WTC11 (cell line): ENCODE measurements around the gene SEPTIN1. TPM values are rescaled to one million over a fixed set of nuclear protein-coding genes. Genes with fewer than 3 reads are reported as not detected.

Experiments
- CREB1 ChIP-seq: sonication (generic); formaldehyde crosslinking; IDR thresholded peaks from 2 replicates; pipeline ENCODE4 v1.8.0; 2023; ENCODE audit warnings: mild to moderate bottlenecking, missing genetic modification reagents
- FOXJ3 ChIP-seq: sonication (generic); formaldehyde crosslinking; IDR thresholded peaks from 2 replicates; pipeline ENCODE4 v1.9.0; 2021; ENCODE audit warnings: missing genetic modification reagents, mild to moderate bottlenecking, borderline replicate concordance
- GABPB1 ChIP-seq: sonication (generic); formaldehyde crosslinking; IDR thresholded peaks from 2 replicates; pipeline ENCODE4 v1.8.1; 2023; ENCODE audit warnings: mild to moderate bottlenecking, missing genetic modification reagents
- JAZF1 ChIP-seq: fragments of 250-450 bp; sonication (Bioruptor Pico); IDR thresholded peaks from 2 replicates; pipeline ENCODE4 v1.9.0; 2021; ENCODE audit warnings: moderate library complexity, mild to moderate bottlenecking, inconsistent platforms
- NFE2L1 ChIP-seq: sonication (generic); formaldehyde crosslinking; IDR thresholded peaks from 2 replicates; pipeline ENCODE4 v1.8.1; 2023; ENCODE audit warnings: missing genetic modification reagents
- TP53 ChIP-seq: sonication (generic); formaldehyde crosslinking; IDR thresholded peaks from 2 replicates; pipeline ENCODE4 v1.8.1; 2023; ENCODE audit warnings: mild to moderate bottlenecking, missing genetic modification reagents
- ZNF138 ChIP-seq: sonication (generic); formaldehyde crosslinking; conservative IDR thresholded peaks from 2 replicates; pipeline ENCODE4 v1.8.1; 2022; ENCODE audit warnings: mild to moderate bottlenecking, moderate library complexity, missing genetic modification reagents
- ZNF232 ChIP-seq: sonication (generic); formaldehyde crosslinking; IDR thresholded peaks from 2 replicates; pipeline ENCODE4 v1.8.0; 2022; ENCODE audit warnings: mild to moderate bottlenecking, missing genetic modification reagents
- ZNF317 ChIP-seq: sonication (generic); formaldehyde crosslinking; IDR thresholded peaks from 2 replicates; pipeline ENCODE4 v1.8.1; 2023; ENCODE audit warnings: low read depth, mild to moderate bottlenecking, moderate library complexity, missing genetic modification reagents, borderline replicate concordance
- ZNF396 ChIP-seq: fragments of 250-450 bp; sonication (Bioruptor Pico); IDR thresholded peaks from 2 replicates; pipeline ENCODE4 v1.8.0; 2021; ENCODE audit warnings: mild to moderate bottlenecking, moderate library complexity, borderline replicate concordance
- ZNF416 ChIP-seq: fragments of 250-450 bp; sonication (Bioruptor Pico); IDR thresholded peaks from 2 replicates; pipeline ENCODE4 v1.9.0; 2021; ENCODE audit warnings: mild to moderate bottlenecking, inconsistent platforms
- ZNF423 ChIP-seq: fragments of 250-450 bp; sonication (Bioruptor Pico); IDR thresholded peaks from 2 replicates; pipeline ENCODE4 v2.1.2; 2022; ENCODE audit warnings: mild to moderate bottlenecking, moderate library complexity
- ZNF671 ChIP-seq: fragments of 250-450 bp; sonication (Bioruptor Pico); IDR thresholded peaks from 2 replicates; pipeline ENCODE4 v1.8.0; 2021; ENCODE audit warnings: mild to moderate bottlenecking
- total RNA-seq: library from RNA; stranded (reverse); gene quantifications from 3 replicates; pipeline ENCODE4 v1.2.3, GENCODE V29; 2021
- TF ChIP-seq, protein P1 (sequence below): sonication (generic); formaldehyde crosslinking; IDR thresholded peaks from 2 replicates; pipeline ENCODE4 v1.8.1; 2023; ENCODE audit warnings: mild to moderate bottlenecking, moderate library complexity, missing genetic modification reagents
- TF ChIP-seq, protein P2 (sequence below): sonication (generic); formaldehyde crosslinking; IDR thresholded peaks from 2 replicates; pipeline ENCODE4 v1.8.0; 2022; ENCODE audit warnings: mild to moderate bottlenecking, missing genetic modification reagents
- TF ChIP-seq, protein P3 (sequence below): sonication (generic); formaldehyde crosslinking; IDR thresholded peaks from 2 replicates; pipeline ENCODE4 v1.8.0; 2023; ENCODE audit warnings: missing genetic modification reagents
- TF ChIP-seq, protein P4 (sequence below): sonication (generic); formaldehyde crosslinking; IDR thresholded peaks from 2 replicates; pipeline ENCODE4 v1.8.1; 2022; ENCODE audit warnings: mild to moderate bottlenecking, moderate library complexity, missing genetic modification reagents
- TF ChIP-seq, protein P5 (sequence below): fragments of 250-450 bp; sonication (Bioruptor Pico); conservative IDR thresholded peaks from 2 replicates; pipeline ENCODE4 v1.9.0; 2021; ENCODE audit warnings: mild to moderate bottlenecking
- TF ChIP-seq, protein P6 (sequence below): fragments of 250-450 bp; sonication (Bioruptor Pico); IDR thresholded peaks from 2 replicates; pipeline ENCODE4 v2.1.2; 2022; ENCODE audit warnings: mild to moderate bottlenecking, moderate library complexity
- TF ChIP-seq, protein P7 (sequence below): sonication (generic); formaldehyde crosslinking; IDR thresholded peaks from 2 replicates; pipeline ENCODE4 v1.8.0; 2023; ENCODE audit warnings: missing genetic modification reagents, mild to moderate bottlenecking, borderline replicate concordance
- TF ChIP-seq, protein P8 (sequence below): sonication (generic); formaldehyde crosslinking; IDR thresholded peaks from 2 replicates; pipeline ENCODE4 v1.8.1; 2022; ENCODE audit warnings: low read depth, missing genetic modification reagents, borderline replicate concordance
- TF ChIP-seq, protein P9 (sequence below): sonication (generic); formaldehyde crosslinking; IDR thresholded peaks from 2 replicates; pipeline ENCODE4 v1.8.0; 2022; ENCODE audit warnings: mild to moderate bottlenecking, missing genetic modification reagents

SEPTIN1 gene
- total RNA-seq, 1 experiment from 2014 or later, result 2.3 TPM

DNA sequence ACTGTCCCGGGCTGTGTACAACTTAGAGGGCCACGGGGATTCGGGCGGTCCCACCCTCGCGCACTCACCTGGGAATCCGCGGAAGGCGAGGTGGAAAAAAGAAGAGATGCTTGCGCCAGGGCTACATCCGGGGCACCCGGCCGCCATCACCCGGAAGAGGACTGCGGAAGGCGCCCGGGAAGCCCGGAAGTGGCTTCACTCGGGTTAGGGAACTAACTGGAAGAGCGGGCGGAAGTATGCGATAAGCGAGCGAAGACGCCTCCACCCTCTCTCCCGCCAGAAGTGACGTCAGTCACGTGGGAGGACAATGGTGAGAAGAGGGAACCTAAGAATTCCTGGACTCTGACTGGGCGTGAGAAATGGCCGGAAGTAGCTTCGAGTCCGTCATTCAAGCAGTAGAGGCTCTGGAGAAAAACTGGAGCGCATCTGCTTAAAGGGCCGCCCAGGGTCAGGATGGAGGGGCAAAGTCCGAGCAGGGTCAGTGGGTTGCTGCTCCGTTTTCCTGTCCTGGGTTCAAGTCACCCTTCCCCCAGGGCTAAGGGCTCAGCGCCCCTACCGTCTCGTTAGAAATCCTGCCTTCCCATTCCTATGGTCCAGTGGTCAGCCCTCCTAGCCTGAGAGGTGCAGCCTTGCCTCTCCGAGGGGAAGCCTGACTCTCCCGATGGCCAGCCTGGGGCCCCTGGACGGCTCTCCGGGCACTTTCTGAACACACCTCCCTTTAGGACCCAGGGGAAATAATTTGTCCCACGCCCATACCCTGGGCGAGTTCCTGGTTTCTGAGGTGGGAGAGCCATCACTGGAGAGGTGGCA is 27.0 kb downstream of the SEPTIN1 start, which contains the start of gene CD2BP2 (continued):
- TF ChIP-seq, protein P1, sequence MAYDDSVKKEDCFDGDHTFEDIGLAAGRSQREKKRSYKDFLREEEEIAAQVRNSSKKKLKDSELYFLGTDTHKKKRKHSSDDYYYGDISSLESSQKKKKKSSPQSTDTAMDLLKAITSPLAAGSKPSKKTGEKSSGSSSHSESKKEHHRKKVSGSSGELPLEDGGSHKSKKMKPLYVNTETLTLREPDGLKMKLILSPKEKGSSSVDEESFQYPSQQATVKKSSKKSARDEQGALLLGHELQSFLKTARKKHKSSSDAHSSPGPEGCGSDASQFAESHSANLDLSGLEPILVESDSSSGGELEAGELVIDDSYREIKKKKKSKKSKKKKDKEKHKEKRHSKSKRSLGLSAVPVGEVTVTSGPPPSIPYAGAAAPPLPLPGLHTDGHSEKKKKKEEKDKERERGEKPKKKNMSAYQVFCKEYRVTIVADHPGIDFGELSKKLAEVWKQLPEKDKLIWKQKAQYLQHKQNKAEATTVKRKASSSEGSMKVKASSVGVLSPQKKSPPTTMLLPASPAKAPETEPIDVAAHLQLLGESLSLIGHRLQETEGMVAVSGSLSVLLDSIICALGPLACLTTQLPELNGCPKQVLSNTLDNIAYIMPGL (CRISPR knock-in tag), result no peak
- TF ChIP-seq NFE2L1 (CRISPR knock-in tag) (no peak), GABPB1 (peak; percentile 80), FOXJ3 (CRISPR knock-in tag) (no peak), ZNF671 (CRISPR knock-in tag) (no peak), ZNF396 (0 out of 2 replicates have a peak, but pooled peaks have one; percentile 3), ZNF317 (no peak), ZNF232 (peak; percentile 24; the same call in 1 of the 2 replicates), CREB1 (CRISPR knock-in tag) (no peak), ZNF423 (CRISPR knock-in tag) (no peak), ZNF138 (CRISPR knock-in tag) (no peak), JAZF1 (no peak), TP53 (CRISPR knock-in tag) (no peak), ZNF416 (CRISPR knock-in tag) (no peak)
- TF ChIP-seq, protein P2, sequence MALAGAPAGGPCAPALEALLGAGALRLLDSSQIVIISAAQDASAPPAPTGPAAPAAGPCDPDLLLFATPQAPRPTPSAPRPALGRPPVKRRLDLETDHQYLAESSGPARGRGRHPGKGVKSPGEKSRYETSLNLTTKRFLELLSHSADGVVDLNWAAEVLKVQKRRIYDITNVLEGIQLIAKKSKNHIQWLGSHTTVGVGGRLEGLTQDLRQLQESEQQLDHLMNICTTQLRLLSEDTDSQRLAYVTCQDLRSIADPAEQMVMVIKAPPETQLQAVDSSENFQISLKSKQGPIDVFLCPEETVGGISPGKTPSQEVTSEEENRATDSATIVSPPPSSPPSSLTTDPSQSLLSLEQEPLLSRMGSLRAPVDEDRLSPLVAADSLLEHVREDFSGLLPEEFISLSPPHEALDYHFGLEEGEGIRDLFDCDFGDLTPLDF (CRISPR knock-in tag), result no peak
- TF ChIP-seq, protein P3, sequence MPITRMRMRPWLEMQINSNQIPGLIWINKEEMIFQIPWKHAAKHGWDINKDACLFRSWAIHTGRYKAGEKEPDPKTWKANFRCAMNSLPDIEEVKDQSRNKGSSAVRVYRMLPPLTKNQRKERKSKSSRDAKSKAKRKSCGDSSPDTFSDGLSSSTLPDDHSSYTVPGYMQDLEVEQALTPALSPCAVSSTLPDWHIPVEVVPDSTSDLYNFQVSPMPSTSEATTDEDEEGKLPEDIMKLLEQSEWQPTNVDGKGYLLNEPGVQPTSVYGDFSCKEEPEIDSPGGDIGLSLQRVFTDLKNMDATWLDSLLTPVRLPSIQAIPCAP (CRISPR knock-in tag), result no peak
- TF ChIP-seq, protein P4, sequence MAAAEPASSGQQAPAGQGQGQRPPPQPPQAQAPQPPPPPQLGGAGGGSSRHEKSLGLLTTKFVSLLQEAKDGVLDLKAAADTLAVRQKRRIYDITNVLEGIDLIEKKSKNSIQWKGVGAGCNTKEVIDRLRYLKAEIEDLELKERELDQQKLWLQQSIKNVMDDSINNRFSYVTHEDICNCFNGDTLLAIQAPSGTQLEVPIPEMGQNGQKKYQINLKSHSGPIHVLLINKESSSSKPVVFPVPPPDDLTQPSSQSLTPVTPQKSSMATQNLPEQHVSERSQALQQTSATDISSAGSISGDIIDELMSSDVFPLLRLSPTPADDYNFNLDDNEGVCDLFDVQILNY (CRISPR knock-in tag), result 0 out of 2 replicates have a peak, but pooled peaks have one; percentile 21
- TF ChIP-seq, protein P5, sequence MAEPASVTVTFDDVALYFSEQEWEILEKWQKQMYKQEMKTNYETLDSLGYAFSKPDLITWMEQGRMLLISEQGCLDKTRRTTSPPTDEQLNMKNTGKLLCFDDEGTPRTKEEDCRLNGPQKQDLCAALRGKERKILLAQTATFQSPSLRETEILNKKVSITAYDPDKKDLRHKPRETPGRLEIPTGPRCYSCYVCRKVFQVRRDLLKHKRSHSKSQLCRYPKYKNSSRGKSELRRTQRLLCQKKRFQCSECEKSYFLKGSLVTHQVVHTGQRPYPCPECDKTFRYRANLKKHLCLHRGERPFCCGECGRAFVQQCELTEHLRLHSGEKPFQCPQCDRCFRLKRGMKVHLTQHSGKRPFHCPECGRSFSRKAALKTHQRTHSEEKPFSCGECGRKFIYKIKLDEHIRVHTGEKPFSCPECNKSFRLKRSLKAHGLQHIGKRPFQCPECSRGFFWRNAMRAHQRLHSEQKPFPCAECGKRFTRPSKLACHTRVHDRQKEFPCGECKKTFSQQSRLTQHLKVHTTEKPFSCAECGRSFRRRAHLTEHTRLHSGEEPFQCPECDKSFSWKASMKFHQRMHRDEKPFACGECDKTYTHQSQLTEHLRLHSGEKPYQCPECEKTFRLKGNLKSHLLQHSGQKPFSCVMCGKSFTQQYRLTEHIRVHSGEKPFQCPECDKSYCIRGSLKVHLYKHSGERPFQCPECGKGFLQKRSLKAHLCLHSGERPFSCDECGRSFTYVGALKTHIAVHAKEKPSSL (CRISPR knock-in tag), result no peak; the same call in 1 of the 2 replicates
- TF ChIP-seq, protein P6, sequence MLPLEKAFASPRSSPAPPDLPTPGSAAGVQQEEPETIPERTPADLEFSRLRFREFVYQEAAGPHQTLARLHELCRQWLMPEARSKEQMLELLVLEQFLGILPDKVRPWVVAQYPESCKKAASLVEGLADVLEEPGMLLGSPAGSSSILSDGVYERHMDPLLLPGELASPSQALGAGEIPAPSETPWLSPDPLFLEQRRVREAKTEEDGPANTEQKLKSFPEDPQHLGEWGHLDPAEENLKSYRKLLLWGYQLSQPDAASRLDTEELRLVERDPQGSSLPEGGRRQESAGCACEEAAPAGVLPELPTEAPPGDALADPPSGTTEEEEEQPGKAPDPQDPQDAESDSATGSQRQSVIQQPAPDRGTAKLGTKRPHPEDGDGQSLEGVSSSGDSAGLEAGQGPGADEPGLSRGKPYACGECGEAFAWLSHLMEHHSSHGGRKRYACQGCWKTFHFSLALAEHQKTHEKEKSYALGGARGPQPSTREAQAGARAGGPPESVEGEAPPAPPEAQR (CRISPR knock-in tag), result no peak
- TF ChIP-seq, protein P7, sequence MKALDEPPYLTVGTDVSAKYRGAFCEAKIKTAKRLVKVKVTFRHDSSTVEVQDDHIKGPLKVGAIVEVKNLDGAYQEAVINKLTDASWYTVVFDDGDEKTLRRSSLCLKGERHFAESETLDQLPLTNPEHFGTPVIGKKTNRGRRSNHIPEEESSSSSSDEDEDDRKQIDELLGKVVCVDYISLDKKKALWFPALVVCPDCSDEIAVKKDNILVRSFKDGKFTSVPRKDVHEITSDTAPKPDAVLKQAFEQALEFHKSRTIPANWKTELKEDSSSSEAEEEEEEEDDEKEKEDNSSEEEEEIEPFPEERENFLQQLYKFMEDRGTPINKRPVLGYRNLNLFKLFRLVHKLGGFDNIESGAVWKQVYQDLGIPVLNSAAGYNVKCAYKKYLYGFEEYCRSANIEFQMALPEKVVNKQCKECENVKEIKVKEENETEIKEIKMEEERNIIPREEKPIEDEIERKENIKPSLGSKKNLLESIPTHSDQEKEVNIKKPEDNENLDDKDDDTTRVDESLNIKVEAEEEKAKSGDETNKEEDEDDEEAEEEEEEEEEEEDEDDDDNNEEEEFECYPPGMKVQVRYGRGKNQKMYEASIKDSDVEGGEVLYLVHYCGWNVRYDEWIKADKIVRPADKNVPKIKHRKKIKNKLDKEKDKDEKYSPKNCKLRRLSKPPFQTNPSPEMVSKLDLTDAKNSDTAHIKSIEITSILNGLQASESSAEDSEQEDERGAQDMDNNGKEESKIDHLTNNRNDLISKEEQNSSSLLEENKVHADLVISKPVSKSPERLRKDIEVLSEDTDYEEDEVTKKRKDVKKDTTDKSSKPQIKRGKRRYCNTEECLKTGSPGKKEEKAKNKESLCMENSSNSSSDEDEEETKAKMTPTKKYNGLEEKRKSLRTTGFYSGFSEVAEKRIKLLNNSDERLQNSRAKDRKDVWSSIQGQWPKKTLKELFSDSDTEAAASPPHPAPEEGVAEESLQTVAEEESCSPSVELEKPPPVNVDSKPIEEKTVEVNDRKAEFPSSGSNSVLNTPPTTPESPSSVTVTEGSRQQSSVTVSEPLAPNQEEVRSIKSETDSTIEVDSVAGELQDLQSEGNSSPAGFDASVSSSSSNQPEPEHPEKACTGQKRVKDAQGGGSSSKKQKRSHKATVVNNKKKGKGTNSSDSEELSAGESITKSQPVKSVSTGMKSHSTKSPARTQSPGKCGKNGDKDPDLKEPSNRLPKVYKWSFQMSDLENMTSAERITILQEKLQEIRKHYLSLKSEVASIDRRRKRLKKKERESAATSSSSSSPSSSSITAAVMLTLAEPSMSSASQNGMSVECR (CRISPR knock-in tag), result peak; percentile 67; the same call in 1 of the 2 replicates
- TF ChIP-seq, protein P8, sequence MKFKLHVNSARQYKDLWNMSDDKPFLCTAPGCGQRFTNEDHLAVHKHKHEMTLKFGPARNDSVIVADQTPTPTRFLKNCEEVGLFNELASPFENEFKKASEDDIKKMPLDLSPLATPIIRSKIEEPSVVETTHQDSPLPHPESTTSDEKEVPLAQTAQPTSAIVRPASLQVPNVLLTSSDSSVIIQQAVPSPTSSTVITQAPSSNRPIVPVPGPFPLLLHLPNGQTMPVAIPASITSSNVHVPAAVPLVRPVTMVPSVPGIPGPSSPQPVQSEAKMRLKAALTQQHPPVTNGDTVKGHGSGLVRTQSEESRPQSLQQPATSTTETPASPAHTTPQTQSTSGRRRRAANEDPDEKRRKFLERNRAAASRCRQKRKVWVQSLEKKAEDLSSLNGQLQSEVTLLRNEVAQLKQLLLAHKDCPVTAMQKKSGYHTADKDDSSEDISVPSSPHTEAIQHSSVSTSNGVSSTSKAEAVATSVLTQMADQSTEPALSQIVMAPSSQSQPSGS, result no peak
- TF ChIP-seq, protein P9, sequence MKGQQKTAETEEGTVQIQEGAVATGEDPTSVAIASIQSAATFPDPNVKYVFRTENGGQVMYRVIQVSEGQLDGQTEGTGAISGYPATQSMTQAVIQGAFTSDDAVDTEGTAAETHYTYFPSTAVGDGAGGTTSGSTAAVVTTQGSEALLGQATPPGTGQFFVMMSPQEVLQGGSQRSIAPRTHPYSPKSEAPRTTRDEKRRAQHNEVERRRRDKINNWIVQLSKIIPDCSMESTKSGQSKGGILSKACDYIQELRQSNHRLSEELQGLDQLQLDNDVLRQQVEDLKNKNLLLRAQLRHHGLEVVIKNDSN (CRISPR knock-in tag), result peak; percentile 91
